ENCODE results near the gene FAM8A1.

GRCh38 chr6:17601386-17601703 is 1.2 kb downstream of the FAM8A1 start:
- TF ChIP-seq POLR2AphosphoS5 (IDR thresholded peaks at IDR 0.05) (no peak), CTCF (IDR thresholded peaks at IDR 0.05 in 8 of 11, conservative IDR thresholded peaks at IDR 0.05 in 3 of 11) (no peak), POLR2A (IDR thresholded peaks at IDR 0.05) (no peak)
